Measurements from ENCODE around the gene PTPN9. TPM values are rescaled to one million over a fixed set of nuclear protein-coding genes. Genes with fewer than 3 reads are reported as not detected.

The PTPN9 gene
- total RNA-seq, 1 experiment from 2014 or later = 42.2 TPM

DNA sequence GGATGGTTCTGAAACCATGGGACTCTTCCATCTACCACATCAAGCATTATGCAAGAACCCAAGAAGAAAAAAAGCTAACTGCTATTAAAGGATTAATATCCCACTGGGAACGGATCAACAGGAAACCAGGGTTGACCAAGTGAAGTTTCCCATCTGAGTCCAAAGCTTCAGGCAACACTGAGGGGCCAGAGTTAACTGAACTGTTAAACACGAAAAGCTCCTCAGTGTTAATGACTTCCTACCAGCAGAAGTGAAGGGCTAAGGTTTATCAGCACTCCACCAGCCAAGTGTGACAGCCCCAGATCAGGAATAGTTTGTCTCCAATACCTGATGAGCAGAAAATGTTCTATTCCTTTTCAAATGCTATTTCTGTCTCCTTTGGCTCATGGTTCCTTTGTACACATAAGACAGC is 36.7 kb downstream of the PTPN9 start:
- H3K36me3 Mint-ChIP-seq (ENCODE audit: insufficient read depth in 1 of 3, low read depth in 3 of 3) = peaks cover 0 to 25% (median 17%) of the 10 kb centered on the region in 3 experiments
- Histone ChIP-seq H3K79me1 (ENCODE audit: insufficient read depth, low read depth, low read length, poor library complexity, severe bottlenecking) (peaks cover 6% of the 10 kb centered on the region), H3K18ac (ENCODE audit: insufficient read length, low read depth, low read length) (no peak overlapping the region), H3K79me2 (ENCODE audit: insufficient read depth, low read length) (peaks cover 1% of the 10 kb centered on the region; the same call in 1 of the 2 replicates), H4K8ac (replicated peaks; ENCODE audit: insufficient read length, low read depth, low read length) (no peak overlapping the region), H3K4me2 (ENCODE audit: insufficient read depth, insufficient read length, low read length) (no peak overlapping the region), H2BK12ac (ENCODE audit: insufficient read length, low read depth, low read length) (no peak overlapping the region), H3T11ph (ENCODE audit: low read length) (no peak overlapping the region), H3K56ac (ENCODE audit: insufficient read length, low read depth, low read length) (no peak overlapping the region), H4K91ac (ENCODE audit: insufficient read length, low read depth, low read length) (no peak overlapping the region), H2BK120ac (ENCODE audit: low read depth, low read length, poor library complexity, severe bottlenecking) (no peak overlapping the region), H3K27me3 (ENCODE audit: insufficient read depth, low read length) (no peaks in the 10 kb centered on the region), H2AFZ (ENCODE audit: low read length) (no peak overlapping the region), H3K14ac (ENCODE audit: insufficient read depth, low read length) (no peak overlapping the region), H2AK5ac (ENCODE audit: insufficient read length, low read length) (no peak overlapping the region), H3K9ac (ENCODE audit: extremely low read depth, insufficient read length, low read length) (no peak overlapping the region), H3K4ac (ENCODE audit: low read depth, low read length) (no peak overlapping the region), H4K20me1 (ENCODE audit: control insufficient read depth, insufficient read depth, insufficient read length) (no peaks in the 10 kb centered on the region), H3K9me3 (ENCODE audit: control insufficient read depth, low read depth, low read length) (no peaks in the 10 kb centered on the region), H4K5ac (ENCODE audit: insufficient read length, low read depth, low read length) (no peak overlapping the region), H3K23me2 (ENCODE audit: insufficient read length, low read depth, low read length, poor library complexity, severe bottlenecking) (no peaks in the 10 kb centered on the region), H2BK15ac (ENCODE audit: low read depth, low read length) (no peak overlapping the region), H2BK20ac (ENCODE audit: low read depth, low read length, poor library complexity, severe bottlenecking) (no peak overlapping the region), H3K23ac (ENCODE audit: insufficient read length, low read depth, low read length) (no peak overlapping the region), H3K4me1 (ENCODE audit: insufficient read depth, low read length) (no peaks in the 10 kb centered on the region), H3K27ac (ENCODE audit: insufficient read length, low read depth, low read length) (no peak overlapping the region), H2BK5ac (ENCODE audit: insufficient read length, low read length) (no peak overlapping the region)
- H3K27me3 Mint-ChIP-seq (ENCODE audit: low read depth) = no peaks in the 10 kb centered on the region
- WGBS (ENCODE audit: extremely low coverage, insufficient read length, low lambda C conversion rate) = no CpG with 5 or more reads among the region's 2 CpGs
- H3K27ac Mint-ChIP-seq = peak overlapping the region in 1 of 3 experiments; percentile 86; a peak in 2 of 7 replicates
- TF ChIP-seq, protein P1, sequence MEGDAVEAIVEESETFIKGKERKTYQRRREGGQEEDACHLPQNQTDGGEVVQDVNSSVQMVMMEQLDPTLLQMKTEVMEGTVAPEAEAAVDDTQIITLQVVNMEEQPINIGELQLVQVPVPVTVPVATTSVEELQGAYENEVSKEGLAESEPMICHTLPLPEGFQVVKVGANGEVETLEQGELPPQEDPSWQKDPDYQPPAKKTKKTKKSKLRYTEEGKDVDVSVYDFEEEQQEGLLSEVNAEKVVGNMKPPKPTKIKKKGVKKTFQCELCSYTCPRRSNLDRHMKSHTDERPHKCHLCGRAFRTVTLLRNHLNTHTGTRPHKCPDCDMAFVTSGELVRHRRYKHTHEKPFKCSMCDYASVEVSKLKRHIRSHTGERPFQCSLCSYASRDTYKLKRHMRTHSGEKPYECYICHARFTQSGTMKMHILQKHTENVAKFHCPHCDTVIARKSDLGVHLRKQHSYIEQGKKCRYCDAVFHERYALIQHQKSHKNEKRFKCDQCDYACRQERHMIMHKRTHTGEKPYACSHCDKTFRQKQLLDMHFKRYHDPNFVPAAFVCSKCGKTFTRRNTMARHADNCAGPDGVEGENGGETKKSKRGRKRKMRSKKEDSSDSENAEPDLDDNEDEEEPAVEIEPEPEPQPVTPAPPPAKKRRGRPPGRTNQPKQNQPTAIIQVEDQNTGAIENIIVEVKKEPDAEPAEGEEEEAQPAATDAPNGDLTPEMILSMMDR (conservative IDR thresholded peaks at IDR 0.05) = no peak
- no peak overlapping the region for H3K4me3 Mint-ChIP-seq
- DNase-seq = no peak
- H3K9me3 Mint-ChIP-seq = no peaks in the 10 kb centered on the region; a peak in 2 of 5 replicates
- peaks cover 11 to 17% of the 10 kb centered on the region in 2 experiments for H3K4me1 Mint-ChIP-seq

Data from H9 (cell line).